Amniotic epithelial cell (primary cell): ENCODE data around the gene PRKX.
"Not testable (repeated sequence)": the region's sequence is repeated elsewhere in the genome, so short reads cannot be mapped to it uniquely, and the experiment has no call there.

Experiments
- DNase-seq: peaks from one replicate; pipeline ENCODE4 v3.0.0-alpha.2; 2010; ENCODE audit warnings: low read depth

The PRKX gene

DNA sequence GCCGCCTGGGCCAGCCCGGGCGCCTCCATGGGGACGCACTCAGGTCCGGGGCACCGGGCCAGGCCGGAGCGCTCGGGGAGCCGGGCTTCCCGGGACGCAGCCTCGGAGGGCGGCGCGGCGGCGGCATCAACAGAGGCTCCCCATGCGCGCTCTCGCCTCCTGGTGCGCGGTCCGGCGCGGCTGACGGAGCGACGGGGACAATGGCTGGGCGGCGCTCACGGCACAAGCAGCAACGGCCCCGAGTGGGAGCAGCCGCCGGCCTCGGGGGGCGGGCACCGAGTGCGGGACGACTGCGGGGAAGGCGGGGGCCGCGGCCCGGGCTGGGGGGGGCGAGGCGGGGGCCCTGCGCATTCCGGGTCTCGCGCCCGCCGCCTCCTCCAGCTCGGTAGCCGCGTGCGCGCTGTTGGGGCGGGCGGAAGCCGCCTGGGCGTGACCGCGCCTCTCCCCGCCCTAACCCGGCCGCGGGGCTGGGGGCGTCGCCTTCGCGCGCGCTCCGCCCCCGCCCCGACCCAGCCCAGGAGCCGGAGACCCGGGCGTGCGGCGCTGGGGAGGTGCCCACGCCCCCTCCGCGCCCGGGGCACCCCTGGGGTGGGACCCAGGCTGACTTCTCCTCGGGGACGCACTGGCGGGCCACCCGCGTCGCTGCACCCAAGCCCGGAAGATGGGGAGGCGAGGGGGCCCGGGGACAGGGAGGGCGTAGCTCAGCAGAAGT lies at the start of gene PRKX:
Gene PRKX (minus strand): TSS at position 425 of the 712 bp plus-strand sequence. CDS start 396 bp downstream, at position 29.
- DNase-seq, result no peak

DNA sequence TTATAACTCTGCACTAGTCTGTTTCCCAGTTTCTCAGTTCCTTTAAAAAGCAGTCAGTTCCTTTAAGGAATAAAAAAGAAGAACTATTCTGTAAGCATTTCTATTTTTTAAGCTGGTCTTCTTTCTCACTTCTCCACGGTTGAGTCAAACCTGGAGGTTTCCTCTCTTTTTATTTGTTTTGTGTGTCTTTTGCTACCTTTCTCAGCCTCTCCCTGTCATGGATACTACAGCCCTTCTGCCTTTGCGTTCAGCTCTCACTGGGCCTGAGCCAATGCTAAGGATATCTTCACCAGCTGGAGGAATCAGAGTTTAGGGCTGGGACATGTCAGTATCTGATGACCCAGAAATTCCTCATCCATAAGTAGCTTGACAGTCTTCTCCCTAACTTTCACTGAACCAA lies 49.7 kb upstream of the PRKX start:
- DNase-seq, result no peak

DNA sequence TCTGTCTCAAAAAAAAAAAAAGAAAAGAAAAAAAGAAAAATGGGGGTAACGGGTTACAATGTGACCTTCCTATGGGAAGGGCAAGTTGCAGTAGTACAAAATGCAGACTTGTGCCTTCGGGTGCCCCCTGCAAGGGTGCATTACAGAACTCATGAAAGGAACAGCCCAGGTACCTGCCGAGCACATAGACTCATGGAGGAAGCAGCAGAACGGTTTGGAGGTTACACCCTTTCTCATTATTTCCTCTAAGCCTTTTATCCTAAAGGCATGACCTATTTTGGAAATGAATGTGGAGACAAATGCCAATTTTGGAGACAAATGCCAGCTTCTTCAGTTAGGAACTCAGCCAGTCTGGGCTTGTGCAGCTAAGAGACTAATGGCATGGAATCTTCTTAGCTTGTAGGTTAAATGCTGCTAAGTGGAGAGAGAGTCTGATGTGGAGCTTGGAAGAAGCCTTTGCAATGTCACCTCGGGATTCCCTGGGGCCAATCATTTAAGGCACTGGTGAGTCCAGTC lies 44.1 kb upstream of the PRKX start:
- no peak for DNase-seq

DNA sequence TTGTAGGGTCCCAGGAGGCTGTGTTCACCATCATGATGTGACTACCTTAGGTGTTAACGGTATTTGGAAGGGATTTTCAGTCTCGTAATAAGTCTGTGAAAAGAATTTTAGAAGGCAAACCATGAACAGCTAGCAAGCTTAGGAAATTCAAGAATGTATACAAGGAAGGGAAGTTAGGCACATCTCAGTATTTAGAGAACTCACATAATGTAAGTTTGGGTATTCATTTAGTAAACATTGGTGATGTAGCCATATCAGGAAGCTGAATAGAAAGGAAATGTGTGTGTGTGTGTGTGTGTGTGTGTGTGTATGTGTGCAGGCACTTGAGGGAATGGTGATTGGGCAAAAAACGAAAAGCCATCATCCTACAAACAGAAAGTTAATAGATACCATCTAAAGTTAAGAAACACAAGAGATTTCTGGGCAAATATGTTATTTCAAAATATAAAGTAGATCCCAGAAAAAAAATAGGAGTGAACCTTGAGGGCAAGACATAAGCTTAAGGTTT lies 34.7 kb upstream of the PRKX start:
- DNase-seq, result peak; percentile 14

DNA sequence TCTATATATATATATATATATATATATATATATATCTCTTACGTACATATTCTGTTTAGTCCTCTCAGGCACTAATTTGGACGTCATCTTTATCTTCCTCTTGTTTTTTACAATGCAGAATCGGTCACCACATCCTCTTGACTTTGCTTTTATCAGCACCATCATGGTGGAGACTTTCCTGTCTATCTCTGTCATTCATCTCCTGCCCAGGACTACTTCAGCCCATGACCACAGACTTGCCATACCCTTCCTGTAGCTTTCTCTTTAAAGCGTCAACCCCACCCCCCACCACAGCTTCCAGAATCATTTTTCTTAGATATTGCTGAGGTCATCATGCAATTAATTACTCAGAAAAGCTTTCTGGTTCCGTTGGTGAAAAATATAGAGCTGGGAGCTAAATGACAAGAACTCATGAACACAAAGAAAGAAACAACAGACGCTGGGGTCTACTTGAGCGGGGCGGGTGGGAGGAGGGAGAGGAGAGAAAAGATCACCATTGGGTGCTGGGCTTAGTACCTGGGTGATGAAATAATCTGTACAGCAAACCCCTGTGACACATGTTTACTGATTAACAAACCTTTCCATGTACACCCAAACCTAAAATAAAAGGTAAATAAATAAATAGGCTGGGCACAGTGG lies 30.5 kb upstream of the PRKX start:
- no peak for DNase-seq

DNA sequence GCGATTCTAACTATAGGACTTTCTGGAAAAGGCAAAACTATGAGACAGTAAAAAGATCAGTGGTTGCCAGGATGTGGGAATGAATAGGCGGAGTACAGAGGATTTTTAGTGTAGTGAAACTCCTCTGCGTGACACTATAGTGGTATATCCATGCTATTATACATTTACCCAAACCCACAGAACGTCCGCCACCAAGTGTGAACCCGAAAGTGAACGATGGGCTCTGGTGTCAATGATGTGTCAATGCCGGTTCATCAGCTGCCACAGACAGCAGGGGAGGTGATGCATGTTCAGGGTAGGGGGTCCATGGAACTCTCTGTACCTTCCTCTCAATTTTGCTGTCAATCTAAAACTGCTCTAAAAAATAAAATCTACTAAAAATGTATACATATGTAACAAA lies 27.5 kb upstream of the PRKX start:
- not testable (repeated sequence) for DNase-seq

DNA sequence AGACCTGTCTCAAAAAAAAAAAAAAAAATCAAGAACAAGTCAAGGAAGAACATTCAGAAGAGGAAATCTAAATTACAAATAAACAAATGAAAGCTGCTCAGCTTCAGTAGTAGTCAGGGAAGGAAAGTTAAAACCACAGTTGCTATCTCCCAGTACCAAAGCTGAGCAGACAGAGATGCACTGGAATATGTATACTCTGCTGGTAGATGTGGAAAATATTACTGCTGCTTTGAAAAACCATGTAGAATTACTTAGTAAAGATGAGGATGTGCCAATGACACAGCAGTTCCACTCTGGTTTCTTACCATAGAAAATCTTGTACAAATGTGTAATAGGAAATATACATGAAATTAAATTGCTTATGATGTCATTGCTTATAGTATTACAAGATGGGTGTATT lies 25.1 kb upstream of the PRKX start:
- no peak for DNase-seq

DNA sequence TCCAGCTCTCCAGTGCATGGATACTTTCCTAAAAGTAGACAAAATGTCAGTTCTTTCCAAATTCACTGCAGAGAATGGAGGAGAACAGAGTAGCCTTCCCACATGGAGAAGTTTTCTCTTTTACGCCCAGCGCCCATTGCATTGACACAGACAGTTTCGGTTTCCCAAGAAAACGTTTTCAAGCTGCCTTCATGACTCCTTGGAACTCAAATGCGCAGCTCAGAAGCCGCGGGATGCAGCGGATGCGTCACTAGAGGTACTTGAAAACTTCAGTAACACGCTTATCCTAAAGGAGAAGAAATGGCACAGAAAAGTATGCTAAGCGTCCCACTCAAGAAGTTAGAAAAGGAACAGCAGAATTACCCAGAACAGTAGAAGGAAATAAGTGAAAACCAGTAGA lies 23.1 kb upstream of the PRKX start:
- not testable (repeated sequence) for DNase-seq

DNA sequence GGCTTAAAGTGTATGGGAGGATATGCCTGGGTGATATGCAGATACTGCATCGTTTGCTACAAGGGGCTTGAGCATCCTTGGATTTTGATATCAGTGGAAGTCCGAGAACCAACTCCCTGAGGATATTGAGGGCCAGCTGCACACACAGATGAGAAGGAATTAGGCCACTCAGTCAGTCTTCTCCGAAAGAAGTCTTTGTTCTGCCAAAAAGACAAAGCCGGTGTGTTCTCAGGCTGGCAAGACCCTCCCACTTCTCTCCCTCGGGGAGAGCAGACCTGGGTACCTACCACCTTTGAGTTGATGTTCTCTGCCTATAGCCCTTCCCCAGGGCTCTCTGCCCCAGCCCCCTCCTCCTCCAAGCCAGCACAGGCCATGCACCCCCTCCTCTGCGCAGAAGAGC lies 22.4 kb upstream of the PRKX start:
- not testable (repeated sequence) for DNase-seq

DNA sequence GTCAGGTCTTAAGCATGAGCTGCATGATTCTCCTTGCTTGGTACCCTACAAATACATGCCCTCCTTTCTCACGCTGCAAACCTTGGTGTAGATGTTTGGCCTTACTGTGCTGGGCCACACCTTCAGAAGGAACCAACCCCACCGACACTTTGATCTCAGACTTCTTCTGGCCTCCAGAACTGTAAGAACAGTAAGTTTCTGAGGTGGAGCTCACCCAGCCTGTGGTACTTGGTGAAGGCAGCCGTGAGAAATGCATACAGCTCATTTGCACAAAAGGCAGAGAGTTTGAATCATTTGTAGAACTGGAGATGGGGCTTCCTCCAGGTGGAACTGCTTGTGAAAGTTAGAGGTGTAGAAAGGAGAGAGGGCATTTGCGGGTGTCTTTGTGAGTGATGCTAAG lies 21.0 kb upstream of the PRKX start:
- not testable (repeated sequence) for DNase-seq

DNA sequence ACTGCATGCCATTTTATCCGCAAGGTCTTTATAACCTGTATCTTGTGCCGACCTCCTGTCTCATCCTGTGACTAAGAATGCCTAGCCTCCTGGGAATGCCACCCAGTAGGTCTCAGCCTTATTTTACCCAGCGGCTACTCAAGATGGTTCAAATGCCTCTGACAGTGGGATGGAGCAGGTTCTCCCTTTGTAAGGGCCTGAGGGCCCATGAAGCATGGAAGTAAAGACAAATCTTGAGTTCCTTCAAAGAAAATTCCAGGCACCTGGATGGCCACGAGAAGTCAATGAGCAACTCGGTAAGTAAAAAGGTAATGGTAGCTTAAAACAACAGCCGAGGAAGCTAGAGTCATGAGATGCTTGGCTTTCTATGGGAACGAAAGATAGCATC lies 19.6 kb upstream of the PRKX start:
- no peak for DNase-seq

DNA sequence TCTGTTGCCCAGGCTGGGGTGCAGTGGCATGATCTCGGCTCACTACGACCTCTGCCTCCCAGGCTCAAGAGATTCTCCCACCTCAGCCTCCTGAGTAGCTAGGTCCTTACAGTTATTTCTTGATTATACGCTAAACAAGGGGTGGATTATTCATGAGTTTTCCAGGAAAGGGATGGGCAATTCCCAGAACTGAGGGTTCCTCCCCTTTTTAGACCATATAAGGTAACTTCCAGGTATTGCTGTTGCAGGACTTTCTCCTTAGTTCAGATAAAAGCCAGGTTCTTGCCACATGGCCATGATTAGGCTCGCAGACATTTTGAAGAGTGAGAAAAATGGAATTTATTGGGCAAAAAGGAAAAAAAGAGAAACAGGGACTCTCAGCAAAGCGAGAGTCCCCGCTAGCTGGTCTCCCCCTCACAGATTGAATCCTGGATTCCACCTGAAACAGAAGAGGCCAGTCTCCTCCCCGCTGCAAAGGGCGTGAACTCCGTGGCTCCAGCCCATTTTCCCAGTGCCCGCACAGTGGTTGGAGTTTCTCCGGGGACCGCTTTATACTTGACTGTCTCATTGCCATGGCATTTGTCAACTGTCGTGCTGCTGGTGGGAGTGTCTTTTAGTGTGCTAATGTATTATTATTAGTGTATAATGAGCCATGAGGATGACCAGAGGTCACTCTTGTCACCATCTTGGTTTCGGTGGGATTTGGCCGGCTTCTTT lies 19.0 kb upstream of the PRKX start:
- DNase-seq, result not testable (repeated sequence)

DNA sequence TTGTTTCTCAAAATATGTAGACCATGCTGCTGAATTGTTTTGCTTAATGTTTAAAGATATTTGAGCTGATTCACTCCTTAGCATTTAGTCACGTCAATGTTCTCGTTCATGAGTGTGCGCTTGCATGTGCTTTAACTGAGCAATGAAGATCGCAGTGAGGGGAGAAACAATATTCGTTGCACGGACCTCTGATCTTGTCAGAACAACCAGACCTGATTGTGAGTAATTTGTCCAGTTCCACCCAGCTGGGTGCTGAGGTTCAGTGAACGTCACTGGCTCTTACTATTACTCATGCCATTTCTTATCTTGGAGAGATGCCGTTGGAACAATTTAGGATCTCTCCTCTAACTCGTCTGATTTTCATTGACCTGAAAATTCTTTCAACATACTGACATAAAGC lies 15.0 kb upstream of the PRKX start:
- DNase-seq, result peak; percentile 80

DNA sequence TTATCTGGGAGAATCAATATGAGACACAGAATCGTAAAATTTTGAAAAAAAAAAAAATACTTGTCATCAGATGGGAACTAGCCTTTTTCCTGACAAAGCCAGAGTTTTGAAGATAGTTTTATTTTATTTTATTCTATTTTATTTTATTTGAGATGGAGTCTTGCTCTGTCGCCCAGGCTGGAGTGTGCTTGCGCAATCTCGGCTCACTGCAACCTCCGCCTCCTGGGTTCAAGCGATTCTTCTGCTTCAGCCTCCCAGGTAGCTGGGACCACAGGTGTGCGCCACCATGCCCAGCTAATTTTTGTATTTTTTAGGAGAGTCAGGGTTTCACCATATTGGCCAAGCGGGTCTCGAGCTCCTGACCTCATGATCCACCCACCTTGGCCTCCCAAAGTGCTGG lies 10.0 kb upstream of the PRKX start:
- not testable (repeated sequence) for DNase-seq

DNA sequence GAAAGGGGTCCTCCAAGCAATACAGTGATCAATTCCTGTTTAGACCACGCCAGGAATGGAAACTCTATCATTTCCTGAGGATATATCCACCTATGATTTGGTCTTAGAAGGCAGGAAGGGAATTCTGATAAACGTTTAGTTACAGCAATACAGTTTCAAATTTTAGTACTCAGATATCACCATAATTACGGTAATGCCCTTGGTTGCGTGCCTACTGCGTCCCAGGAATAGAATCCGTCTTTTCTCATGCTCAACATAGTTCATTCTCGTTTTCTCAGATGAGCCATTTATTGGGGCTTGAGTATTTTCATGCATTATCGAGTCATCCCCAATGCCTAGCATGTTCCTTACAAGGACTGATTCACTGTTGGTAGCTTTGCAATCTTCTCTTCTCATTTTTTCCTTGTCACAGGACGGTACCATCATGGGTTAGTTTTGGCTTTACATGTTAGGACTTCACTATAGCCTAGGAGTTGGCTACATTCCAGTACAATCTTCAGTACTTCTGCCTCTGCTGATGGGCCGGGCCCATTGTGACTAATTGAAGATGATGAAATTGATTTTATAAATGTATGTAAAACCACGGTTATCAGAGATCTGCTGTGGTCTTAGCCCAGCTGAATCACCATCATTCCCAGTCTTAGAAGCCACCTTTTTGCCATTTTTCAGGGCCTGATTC lies 4.4 kb upstream of the PRKX start:
- DNase-seq, result peak; percentile 65

DNA sequence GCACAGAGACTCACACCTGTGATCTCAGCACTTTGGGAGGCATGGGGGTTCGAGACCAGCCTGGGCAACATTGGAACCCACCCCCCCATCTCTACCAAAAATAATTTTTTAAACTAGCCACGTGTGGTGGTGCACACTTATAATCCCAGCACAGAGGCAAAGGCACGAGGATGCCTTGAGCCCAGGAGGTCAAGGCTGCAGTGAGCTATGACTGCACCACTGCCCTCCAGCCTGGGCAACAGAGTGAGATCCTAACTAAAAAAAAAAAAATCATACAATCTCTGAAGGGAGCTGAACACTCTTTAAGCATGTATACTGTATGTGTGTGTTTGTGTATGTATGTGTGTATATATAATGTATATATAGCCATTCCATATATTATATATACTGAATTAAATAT lies 2.5 kb upstream of the PRKX start:
- DNase-seq, result no peak

DNA sequence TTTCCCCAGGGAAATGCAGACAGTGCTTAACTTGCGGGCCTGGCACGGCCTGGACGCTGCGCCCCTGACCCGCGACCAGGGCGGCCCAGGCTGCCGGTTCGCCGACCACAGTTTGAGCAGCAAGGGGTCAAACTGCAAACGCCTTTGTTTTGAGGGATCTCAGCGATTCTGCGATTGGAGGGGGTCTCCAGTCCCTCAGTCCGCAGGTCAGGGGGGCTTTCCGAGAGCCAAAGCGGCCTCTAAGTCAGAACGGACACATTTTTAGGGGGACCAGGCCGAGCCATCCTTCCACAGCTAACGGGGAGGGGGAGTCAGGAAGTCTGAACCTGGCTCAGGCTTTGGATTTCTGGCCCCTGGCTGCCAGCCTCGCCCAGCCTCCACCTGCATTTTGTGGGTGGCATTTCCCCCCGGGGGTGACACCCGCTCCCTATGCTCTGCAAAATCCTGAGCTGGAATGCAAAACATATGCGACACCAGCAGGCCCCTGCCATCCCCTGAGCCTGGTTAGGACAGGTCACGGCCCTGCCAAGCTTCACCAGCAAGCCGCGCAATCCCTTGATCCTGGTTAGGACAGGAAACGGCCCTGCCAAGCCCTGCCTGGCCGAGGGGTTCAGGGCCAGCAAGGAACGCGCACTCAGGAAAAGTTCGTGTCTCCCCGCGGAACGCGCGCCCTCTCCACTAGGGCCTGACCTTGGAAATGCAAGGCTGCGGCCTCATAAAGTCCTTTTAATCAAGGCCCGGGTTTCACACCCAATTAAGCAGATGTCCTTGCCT lies 1.4 kb upstream of the PRKX start:
- not testable (repeated sequence) for DNase-seq

DNA sequence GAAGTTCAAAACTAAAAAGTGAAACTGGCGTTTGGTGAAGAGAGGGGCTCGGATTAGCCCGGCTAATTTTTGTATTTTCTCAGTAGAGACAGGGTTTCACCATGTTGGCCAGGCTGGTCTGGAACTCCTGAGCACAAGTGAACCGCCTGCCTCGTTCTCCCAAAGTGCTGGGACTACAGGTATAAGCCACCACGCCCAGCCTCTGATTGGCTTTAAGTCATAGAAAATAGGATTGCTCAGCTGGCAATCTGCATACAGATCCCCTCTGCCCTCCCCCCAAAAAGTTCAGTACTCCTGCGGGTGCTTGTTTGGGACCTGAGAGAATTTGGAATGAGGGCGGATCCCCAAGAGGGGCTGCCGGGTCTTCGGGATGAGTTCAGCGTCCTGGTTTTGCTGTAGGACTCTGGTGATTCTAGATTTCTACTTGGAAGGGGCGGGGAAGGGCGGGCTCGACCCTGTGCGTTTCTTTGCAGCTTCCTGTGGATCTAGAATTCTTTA lies 537 bp upstream of the PRKX start:
- no peak for DNase-seq

DNA sequence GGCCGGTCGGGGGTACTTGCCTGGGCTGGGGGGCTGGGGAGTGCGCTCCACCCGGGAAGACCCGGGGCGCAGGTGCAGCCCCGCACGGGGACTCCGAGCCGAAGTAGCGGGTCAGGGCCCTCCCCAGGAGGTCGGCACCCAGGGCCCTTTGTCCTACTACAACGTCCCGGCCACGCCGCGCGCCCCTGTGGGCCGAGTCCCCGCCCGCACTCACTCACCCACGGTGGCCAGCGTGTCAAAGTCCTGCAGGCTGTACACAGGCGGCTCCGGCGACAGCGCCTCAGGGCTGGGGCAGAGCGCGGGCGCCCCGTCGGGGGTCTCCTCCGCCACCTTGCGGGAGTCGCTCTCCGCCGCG lies 602 bp downstream of the PRKX start:
- no peak for DNase-seq

DNA sequence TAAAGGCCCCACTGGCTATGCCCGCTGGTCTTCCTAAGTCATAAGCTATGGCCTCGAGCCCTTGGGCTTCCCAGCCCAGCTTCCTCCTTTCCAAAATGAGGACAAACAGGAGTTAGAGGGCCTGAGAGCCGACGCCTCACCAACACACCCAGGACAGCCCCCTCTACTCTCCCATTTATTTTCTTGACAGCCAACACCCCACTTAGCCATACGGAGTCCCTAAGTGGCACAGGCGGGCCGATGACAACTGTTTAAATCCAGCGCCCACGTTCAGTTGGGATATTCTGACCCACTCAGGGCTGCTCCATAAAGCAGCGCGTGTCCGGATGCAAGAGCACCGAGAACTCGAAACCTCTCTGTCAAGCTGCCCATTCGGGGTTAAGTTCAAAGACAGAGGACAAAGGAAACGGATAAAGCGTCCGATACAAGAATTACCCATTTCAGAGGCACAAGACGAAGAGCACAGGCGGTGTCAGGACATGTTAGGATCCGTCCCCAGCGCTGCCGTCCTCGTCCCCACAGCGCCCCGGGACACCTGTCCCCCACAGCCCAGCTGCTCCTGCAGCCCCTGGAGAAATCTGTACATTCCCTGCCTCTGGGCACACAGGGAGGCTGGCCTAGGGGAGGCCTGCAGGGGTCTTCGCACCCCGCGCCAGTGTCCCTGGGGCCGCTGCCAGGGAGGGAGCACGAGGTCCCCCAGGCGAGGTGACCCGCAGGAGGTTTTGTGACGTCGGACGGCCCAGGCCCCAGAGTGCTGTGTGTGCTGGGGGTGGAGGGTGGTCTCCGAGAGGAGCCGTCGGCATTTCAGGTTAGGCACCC lies 1.2 kb downstream of the PRKX start:
- no peak for DNase-seq
